K562 (cell line): Measurements from ENCODE around the gene PI4K2A. TPM values are rescaled to one million over a fixed set of nuclear protein-coding genes. Genes with fewer than 3 reads are reported as not detected.
A peak's percentile ranks its signal among the peaks of the same experiment; 100 is the strongest.

Experiments
- ATF3 ChIP-seq, 2 experiments: fragments of 450-650 bp in 1 of 2; sonication (generic) in 1 of 2; formaldehyde crosslinking in 1 of 2; IDR thresholded peaks in 1 of 2; conservative IDR thresholded peaks in 1 of 2; 2 replicates each; pipeline versions ENCODE4 v1.6.1 to v1.8.1; 2016 to 2023; ENCODE audit warnings: mild to moderate bottlenecking in 2 of 2, moderate library complexity in 2 of 2, inconsistent platforms in 1 of 2, missing genetic modification reagents in 1 of 2
- BRD9 ChIP-seq: fragments of 450-650 bp; IDR thresholded peaks from 2 replicates; pipeline ENCODE4 v1.6.1; 2018; ENCODE audit warnings: low read depth; ENCODE audit not compliant: partially characterized antibody
- BRF1 ChIP-seq: IDR thresholded peaks from 3 replicates; pipeline ENCODE4 v1.6.1; 2011; ENCODE audit warnings: borderline replicate concordance, mild to moderate bottlenecking; ENCODE audit not compliant: insufficient read length; ENCODE audit errors: extremely low read depth
- CBX3 ChIP-seq, 2 experiments: IDR thresholded peaks; 1 replicate in 1 of 2; 2 replicates in 1 of 2; pipeline ENCODE4 v1.6.1; 2012; ENCODE audit warnings: inconsistent platforms in 2 of 2, low read length in 2 of 2, borderline replicate concordance in 1 of 2, control low read depth in 1 of 2
- CHD1 ChIP-seq: fragments of 200-600 bp; sonication (generic); IDR thresholded peaks from one replicate; pipeline ENCODE4 v1.6.1; 2012; ENCODE audit warnings: mild to moderate bottlenecking, moderate library complexity, low read length, inconsistent platforms
- HDAC6 ChIP-seq: IDR thresholded peaks from 2 replicates; pipeline ENCODE4 v1.6.1; 2012; ENCODE audit warnings: low read depth, mild to moderate bottlenecking, control low read depth, inconsistent platforms, low read length, moderate library complexity
- HNRNPL ChIP-seq: fragments of 200-400 bp; formaldehyde crosslinking; IDR thresholded peaks from 2 replicates; pipeline ENCODE4 v1.6.1; 2017; ENCODE audit warnings: low read depth, mild to moderate bottlenecking, low read length
- THRAP3 ChIP-seq: fragments of 450-650 bp; IDR thresholded peaks from 2 replicates; pipeline ENCODE4 v1.6.1; 2016; ENCODE audit warnings: mild to moderate bottlenecking, inconsistent platforms, borderline replicate concordance
- WHSC1 ChIP-seq: IDR thresholded peaks from one replicate; pipeline ENCODE4 v1.6.1; 2012; ENCODE audit warnings: low read length, control low read depth, inconsistent platforms
- ZBTB7A ChIP-seq: IDR thresholded peaks from 2 replicates; pipeline ENCODE4 v1.6.1; 2011; ENCODE audit warnings: low read depth, mild to moderate bottlenecking, low read length, moderate library complexity, borderline replicate concordance; ENCODE audit not compliant: control insufficient read depth
- ZNF785 ChIP-seq: fragments of 250-450 bp; sonication (Bioruptor Pico); IDR thresholded peaks from 2 replicates; pipeline ENCODE4 v1.4.0; 2020; ENCODE audit warnings: mild to moderate bottlenecking
- polyA plus RNA-seq, 8 experiments: library from polyadenylated mRNA; depleted of rRNA in 4 of 8; stranded (reverse) in 5 of 8; unstranded in 3 of 8; fragments of >200 nt; fragmentation: Nextera tagmentation in 2 of 8; fragmentation: Illumina TruSeq in 1 of 8; extraction: Ambion mirVana in 2 of 8; extraction: Trizol in 1 of 8; gene quantifications; 2 replicates each; pipeline versions ENCODE4 v1.2.1 to v1.2.3, GENCODE V29; 2011 to 2014; ENCODE audit warnings: inconsistent platforms in 1 of 8, missing spikeins in 1 of 8
- total RNA-seq, 7 experiments: library from RNA; depleted of rRNA in 6 of 7; stranded (reverse); fragments of >200 nt in 6 of 7; fragmentation: Illumina TruSeq in 2 of 7; extraction: Trizol in 2 of 7; gene quantifications; 2 replicates each; pipeline versions ENCODE4 v1.2.1 to v1.2.3, GENCODE V29; 2011 to 2021; ENCODE audit warnings: low replicate concordance in 1 of 7

PI4K2A gene
- total and polyA plus RNA-seq, 9 of the 15 experiments (the other 6 are each of a cell fraction or from before 2014, with no cell fraction given), result 4.4 to 28.4 (median 16.5) TPM

- no peak for TF ChIP-seq WHSC1
- TF ChIP-seq BRD9, result no peak
- TF ChIP-seq CHD1, result no peak
- TF ChIP-seq ATF3 (IDR thresholded peaks at IDR 0.05), result peak; percentile 56
- no peak for TF ChIP-seq ATF3 (CRISPR knock-in tag; conservative IDR thresholded peaks at IDR 0.05)
- no peak for TF ChIP-seq THRAP3
- no peak for TF ChIP-seq CBX3 (IDR thresholded peaks at IDR 0.05; ENCODE audit: borderline replicate concordance in 1 of 2, low read length in 2 of 2)
- no peak for TF ChIP-seq ZBTB7A
- no peak for TF ChIP-seq HNRNPL
- no peak for TF ChIP-seq ZNF785
- TF ChIP-seq BRF1, result no peak
- TF ChIP-seq HDAC6, result no peak
- TF ChIP-seq, all 486 proteins: peak for 7
Observed at GRCh38 chr10:97596101-97597082, 44.1 kb upstream of the PI4K2A start (continued).
